DMS53 (cell line): Measurements from ENCODE around the gene ARHGEF11.

Experiments
- DNase-seq: peaks from one replicate; lab custom pipeline; 2025; lab: John Stamatoyannopoulos, UW

The ARHGEF11 gene

DNA sequence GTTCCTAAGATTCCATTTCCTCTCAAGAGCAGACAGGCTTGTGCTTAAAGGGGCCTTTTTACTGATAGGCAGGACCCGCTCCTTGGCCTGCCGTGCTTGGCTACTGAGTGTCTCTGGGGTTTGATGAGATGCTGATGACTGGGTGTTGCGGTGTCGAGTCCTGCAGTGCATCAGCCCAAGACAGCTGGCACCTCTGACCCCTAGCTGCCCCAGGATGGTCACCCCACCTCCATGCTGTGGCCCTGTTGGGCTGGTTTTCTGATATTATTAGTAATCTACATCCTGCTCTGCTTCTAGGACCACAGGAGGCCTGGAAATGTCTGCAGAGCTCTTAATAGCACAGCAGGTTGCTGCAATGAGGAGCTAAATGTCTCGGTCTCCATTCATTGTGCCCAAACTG, 96.4 kb downstream of the ARHGEF11 start:
- DNase-seq: no peak

- DNase-seq: peak; percentile 25
Measured at GRCh38 chr1:156948708-156949107, 96.8 kb downstream of the ARHGEF11 start.

GRCh38 chr1:156947818-156948525, 97.6 kb downstream of the ARHGEF11 start:
- no peak for DNase-seq

GRCh38 chr1:156947127-156947526, 98.4 kb downstream of the ARHGEF11 start:
- DNase-seq: no peak

GRCh38 chr1:156945881-156946661, 99.5 kb downstream of the ARHGEF11 start:
- DNase-seq: no peak

DNA sequence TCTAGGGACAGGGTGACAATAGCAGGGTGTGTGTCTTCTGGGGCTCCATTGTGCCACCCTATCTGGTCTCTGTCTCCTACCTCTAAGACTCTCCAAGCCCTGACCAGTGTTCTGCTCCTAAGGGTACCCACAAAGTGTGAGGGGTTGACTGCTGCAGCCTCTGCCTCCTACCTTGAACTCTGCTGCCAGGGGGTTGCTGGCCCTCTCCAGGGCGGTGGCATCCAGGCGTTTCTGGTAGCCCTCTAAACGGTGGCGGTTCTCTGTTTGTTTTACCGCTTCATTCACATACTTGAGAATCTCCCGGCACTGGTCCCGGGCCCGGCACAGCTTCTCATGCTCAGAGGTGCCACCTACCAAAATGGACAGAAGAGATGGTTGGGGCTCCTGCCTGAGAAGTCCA, 100.7 kb downstream of the ARHGEF11 start:
- no peak for DNase-seq

- DNase-seq: no peak
Measured at GRCh38 chr1:156944268-156944667, 101.3 kb downstream of the ARHGEF11 start.

DNA sequence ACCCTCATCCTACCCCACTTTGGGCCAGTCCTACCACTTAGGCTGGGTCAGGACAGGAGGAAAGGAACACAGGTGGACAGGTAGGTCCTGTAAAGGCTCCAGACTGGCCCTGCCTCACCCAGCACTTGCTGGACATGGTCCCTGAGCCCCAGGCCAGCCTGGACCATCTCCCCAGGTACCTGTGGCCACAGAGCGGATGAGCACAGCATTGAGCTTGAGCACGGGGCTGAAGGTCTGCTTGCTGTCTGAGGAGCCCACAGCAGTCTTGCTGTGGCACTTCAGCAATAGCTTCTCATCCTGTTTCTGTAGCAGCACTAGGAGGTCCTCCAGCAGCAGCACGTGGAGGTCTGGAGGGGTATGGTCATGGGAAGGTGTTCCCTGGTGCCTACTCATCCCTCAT, 101.8 kb downstream of the ARHGEF11 start:
- DNase-seq: no peak

- no peak for DNase-seq
Measured at GRCh38 chr1:156942576-156942975, 103.0 kb downstream of the ARHGEF11 start.

DNA sequence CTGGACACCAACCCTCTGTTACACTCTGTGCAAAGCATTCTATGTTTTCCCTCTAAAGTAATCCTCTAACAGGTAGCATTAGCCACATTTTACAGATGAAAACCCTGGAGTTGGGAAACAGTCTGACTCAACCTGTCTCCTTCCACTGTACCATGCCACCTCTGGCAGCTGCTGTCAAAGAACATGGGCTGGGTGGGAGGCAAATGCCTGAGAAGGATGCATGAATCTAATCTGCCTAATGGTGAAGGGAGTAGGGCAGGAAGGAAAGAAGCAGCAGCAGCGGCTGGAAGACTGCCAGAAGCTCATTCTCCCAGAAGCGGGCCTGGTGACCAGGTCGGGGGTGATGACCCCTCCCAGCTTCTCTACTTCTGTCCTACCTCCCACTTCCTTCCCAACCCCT, 103.4 kb downstream of the ARHGEF11 start:
- DNase-seq: no peak

GRCh38 chr1:156941675-156942074, 103.9 kb downstream of the ARHGEF11 start:
- DNase-seq: no peak

DNA sequence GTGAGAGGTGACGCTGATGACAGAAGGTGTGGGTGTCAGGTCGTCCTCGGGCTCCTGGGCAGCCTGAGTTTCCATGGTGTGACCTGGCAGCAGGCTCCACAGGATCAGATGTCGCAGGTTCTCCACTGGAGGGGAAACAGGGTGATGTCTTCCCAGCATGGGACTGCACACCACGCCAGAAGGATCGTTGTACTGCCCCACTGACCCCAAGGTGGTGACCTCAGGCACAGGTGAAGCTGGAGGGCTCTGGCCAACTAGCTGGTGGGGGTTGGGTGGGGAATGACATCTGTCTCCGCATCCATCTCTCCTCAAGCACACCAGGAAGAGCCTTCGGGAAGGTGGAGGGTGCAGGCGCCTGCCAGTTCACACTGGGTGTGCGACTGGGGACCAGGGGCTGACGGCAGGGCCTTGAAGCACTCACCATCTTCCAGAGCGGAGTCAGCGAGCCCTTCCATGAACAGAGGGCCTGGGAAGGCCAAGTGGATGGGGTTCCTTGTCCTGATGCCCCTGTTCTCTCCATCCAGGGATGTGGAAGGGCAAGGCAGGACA, 105.7 kb downstream of the ARHGEF11 start:
- no peak for DNase-seq

DNA sequence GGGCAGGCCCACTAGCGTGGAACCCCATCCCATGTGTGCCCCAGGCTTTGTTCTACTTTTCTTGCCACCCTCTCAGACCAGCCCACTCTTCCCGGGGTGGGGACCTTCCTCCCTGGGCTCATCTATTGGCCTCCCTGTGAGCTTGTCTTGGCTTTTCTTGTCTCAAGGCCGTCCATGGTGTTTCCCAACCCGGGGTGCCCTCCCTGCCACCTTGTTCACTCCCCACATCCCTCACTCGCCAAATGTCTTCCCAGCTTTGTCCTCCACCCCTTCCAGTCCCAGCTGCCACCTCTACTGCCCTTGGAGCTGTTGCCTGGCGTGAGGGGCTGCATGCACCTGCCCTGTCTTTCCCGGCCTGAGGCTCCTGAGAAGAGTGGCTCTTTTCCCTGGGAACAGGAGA, 106.7 kb downstream of the ARHGEF11 start:
- DNase-seq: no peak

GRCh38 chr1:156937883-156938282, 107.7 kb downstream of the ARHGEF11 start:
- no peak for DNase-seq

DNA sequence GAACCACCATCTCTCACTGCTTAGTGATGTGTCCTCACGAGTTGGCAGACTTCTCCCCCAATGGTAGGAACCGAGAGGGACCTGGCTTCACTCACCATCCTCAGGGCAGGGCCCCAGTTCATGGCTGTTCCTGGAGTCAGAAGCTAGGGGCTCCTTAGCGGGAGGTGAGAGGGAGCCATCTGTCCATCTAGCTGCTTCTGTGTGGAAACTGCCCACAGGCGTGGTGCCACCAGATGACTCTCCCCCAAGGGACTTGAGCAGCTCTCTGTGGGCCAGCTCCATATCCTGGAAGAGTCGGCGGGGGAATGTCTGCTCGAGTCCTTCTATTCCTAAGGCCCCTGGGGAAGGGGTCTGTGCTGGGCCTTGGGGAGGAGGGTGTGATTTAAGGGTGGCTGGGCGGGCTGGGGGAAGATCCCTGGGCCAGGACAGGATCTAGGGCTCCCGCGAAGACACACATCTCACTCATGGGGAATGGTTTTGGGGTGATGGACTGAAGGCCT, 108.8 kb downstream of the ARHGEF11 start:
- no peak for DNase-seq

GRCh38 chr1:156936191-156936590, 109.4 kb downstream of the ARHGEF11 start:
- no peak for DNase-seq

DNA sequence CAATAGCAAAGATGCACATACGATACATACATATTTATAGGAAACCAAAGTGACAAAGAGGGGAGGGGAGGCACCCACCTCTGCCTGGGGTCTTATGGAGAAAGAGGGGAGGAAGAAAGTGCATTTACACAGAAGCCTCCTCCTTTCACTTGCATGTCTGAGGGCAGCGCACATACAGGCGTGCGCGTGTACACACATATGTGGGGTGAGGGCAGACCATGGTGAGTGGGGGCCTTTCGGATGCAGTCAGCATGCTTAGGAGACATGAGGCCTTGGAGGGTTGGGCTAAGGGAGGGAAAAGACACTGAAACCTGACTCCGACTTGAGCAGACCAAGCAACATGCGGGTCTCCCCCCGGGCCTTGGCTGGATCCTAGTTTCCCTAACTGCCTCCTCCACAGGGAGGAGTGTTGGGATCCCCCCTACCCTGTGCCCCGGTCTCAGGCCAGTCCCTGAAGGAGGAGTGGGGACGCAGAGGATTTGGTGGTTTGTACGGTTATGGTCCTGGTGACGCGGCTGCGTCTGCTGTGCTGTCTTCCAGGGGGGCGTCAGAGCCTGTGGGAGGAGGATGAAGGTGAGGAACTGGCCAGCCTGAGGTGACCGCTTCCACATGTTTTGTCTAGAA, 109.9 kb downstream of the ARHGEF11 start:
- DNase-seq: no peak

DNA sequence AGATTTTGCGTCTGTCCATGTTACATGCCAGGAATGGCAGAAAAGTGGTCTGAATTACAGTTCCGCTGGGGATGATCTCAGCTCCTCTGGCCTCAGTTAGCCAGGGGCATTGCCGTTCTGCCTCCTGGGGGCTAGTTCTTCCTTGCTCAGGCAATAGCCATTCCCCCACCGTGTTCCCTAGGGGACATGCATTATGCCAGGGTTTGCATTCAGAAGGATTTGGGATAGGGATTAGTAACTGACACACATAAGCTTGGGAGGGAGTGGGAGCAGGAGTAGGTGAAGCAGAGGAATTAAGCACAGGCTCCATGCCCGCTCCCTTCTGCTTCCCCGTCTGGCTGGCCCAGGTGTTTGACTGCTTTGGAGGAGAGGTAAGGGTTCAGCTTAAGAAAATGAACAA, 112.4 kb downstream of the ARHGEF11 start:
- no peak for DNase-seq

GRCh38 chr1:156931974-156932710, 113.4 kb downstream of the ARHGEF11 start:
- DNase-seq: no peak

- no peak for DNase-seq
Measured at GRCh38 chr1:156931211-156931952, 114.2 kb downstream of the ARHGEF11 start.

DNA sequence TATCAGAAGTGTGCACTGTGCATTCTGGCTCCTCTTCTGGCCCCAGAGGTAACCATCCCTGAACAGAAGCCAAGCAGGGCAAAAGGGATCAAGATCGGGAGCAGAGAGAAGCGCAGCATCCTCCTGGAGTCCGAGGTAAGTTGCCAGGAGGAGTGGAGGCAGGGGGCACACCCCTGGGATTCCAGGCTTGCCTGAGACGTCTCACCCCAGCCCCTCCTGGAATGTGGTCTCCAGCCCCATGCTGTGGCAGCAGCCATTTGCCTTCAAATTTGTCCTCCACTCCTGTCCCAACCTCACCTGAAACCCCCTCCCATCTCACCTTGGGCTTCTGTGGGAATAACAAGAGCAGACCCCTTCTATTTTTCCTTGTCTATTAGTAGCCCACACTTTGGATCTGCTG, 115.1 kb downstream of the ARHGEF11 start:
- no peak for DNase-seq
